NCI-H2196 treated with DMSO at 0.1 percent for 48 hours (cell line): ENCODE data around the gene ITPR2.
"Not testable (repeated sequence)": the region's sequence is repeated elsewhere in the genome, so short reads cannot be mapped to it uniquely, and the experiment has no call there.

Source experiments
- DNase-seq: peaks from one replicate; lab custom pipeline; 2025; ENCODE audit not compliant: unreplicated experiment; lab: John Stamatoyannopoulos, UW

Gene ITPR2

GRCh38 chr12:26832822-26833742 lies at the start of gene ITPR2:
ITPR2 (minus strand) TSS chr12:26833194; CDS start chr12:26832781, 413 bp downstream.
- peak; percentile 100 for DNase-seq

GRCh38 chr12:26880625-26881024 lies 47.6 kb upstream of the ITPR2 start:
- no peak for DNase-seq

- DNase-seq: peak; percentile 100
These were observed 45.7 kb upstream of the ITPR2 start for GRCh38 chr12:26878661-26879119.

- DNase-seq: no peak
These were observed 41.7 kb upstream of the ITPR2 start for GRCh38 chr12:26874501-26875296.

- no peak for DNase-seq
These were observed 39.6 kb upstream of the ITPR2 start for GRCh38 chr12:26872625-26873024.

GRCh38 chr12:26871985-26872384 lies 39.0 kb upstream of the ITPR2 start:
- no peak for DNase-seq

- DNase-seq: peak; percentile 96
These were observed 37.8 kb upstream of the ITPR2 start for GRCh38 chr12:26870491-26871419.

GRCh38 chr12:26869908-26870459 lies 37.0 kb upstream of the ITPR2 start:
- no peak for DNase-seq

- no peak for DNase-seq
These were observed 36.1 kb upstream of the ITPR2 start for GRCh38 chr12:26869104-26869494.

GRCh38 chr12:26868447-26869103 lies 35.6 kb upstream of the ITPR2 start:
- no peak for DNase-seq

- DNase-seq: no peak
These were observed 34.1 kb upstream of the ITPR2 start for GRCh38 chr12:26867080-26867479.

- peak; percentile 24 for DNase-seq
These were observed 30.5 kb upstream of the ITPR2 start for GRCh38 chr12:26863515-26863914.

GRCh38 chr12:26862787-26863186 lies 29.8 kb upstream of the ITPR2 start:
- not testable (repeated sequence) for DNase-seq

- no peak for DNase-seq
These were observed 28.7 kb upstream of the ITPR2 start for GRCh38 chr12:26861690-26862089.

- DNase-seq: no peak
These were observed 24.6 kb upstream of the ITPR2 start for GRCh38 chr12:26857465-26858176.

GRCh38 chr12:26855337-26855736 lies 22.3 kb upstream of the ITPR2 start:
- DNase-seq: no peak

GRCh38 chr12:26854031-26854390 lies 21.0 kb upstream of the ITPR2 start:
- no peak for DNase-seq

- DNase-seq: peak; percentile 91
These were observed 20.5 kb upstream of the ITPR2 start for GRCh38 chr12:26853303-26854030.
